GM12891 (cell line): ENCODE results near the gene PTPRG.

ENCODE experiments used
- DNase-seq: peaks from one replicate; pipeline ENCODE4 v3.0.0; 2011; ENCODE audit warnings: low spot score; ENCODE audit not compliant: insufficient read length
- FAIRE-seq: peaks from 2 replicates; lab custom pipeline; 2011; peaks lifted over from hg19 to GRCh38; lab: Jason Lieb, UNC
- PAX5 ChIP-seq: IDR thresholded peaks from 2 replicates; pipeline ENCODE4 v1.6.1; 2011; ENCODE audit warnings: low read length, moderate library complexity, mild to moderate bottlenecking; ENCODE audit not compliant: insufficient read depth, severe bottlenecking
- POLR2A ChIP-seq: IDR thresholded peaks from 2 replicates; pipeline ENCODE4 v1.6.1; 2011; ENCODE audit warnings: low read depth, low read length, control low read depth
- POLR2AphosphoS5 ChIP-seq: IDR thresholded peaks from 2 replicates; pipeline ENCODE4 v1.6.1; 2011; ENCODE audit warnings: low read depth, low read length, control low read depth
- POU2F2 ChIP-seq: IDR thresholded peaks from 2 replicates; pipeline ENCODE4 v1.6.1; 2011; ENCODE audit warnings: low read depth, mild to moderate bottlenecking, control low read depth, low read length, moderate library complexity
- SPI1 ChIP-seq: IDR thresholded peaks from 2 replicates; pipeline ENCODE4 v1.6.1; 2011; ENCODE audit warnings: low read depth, low read length, control low read depth
- TAF1 ChIP-seq: IDR thresholded peaks from 2 replicates; pipeline ENCODE4 v1.6.1; 2011; ENCODE audit warnings: low read depth, low read length, control low read depth

PTPRG gene

DNA sequence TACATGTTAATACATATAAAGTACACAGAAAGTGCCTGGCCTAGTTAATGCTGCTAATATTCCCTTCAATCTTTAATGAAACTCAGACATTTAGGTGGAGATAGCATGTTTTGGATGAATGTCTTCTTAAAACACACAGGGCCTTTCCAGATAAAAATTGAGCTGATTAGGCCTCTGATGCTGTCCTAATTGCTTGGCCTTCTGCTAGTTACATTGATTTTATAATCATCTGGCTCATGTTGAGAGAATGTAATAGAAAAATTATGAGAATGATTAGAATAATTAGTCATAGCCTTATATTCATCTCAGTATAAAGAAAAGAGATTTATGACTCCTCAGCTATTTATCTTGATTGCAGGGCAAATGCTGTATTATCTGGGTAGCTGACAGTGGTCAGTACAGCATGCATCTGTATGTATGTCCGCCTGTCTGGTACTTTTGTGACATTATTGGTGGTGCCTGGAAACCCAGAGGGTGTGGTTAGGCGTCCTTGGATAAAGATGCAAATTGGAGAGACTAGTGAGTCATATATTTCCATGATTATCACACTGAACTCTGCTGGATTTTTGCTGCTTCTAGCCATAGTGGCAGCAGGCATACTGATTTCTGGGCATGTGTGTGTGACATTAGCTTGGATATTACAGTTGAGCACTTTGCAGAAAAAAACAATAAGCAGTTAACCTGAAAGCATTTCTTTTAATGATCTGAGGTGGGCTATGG lies 691.2 kb downstream of the PTPRG start:
- DNase-seq (no peak), FAIRE-seq (no peak)
- TF ChIP-seq POLR2A: no peak
- no peak for TF ChIP-seq SPI1
- TF ChIP-seq POU2F2: no peak
- TF ChIP-seq POLR2AphosphoS5: no peak
- no peak for TF ChIP-seq PAX5
- no peak for TF ChIP-seq TAF1

DNA sequence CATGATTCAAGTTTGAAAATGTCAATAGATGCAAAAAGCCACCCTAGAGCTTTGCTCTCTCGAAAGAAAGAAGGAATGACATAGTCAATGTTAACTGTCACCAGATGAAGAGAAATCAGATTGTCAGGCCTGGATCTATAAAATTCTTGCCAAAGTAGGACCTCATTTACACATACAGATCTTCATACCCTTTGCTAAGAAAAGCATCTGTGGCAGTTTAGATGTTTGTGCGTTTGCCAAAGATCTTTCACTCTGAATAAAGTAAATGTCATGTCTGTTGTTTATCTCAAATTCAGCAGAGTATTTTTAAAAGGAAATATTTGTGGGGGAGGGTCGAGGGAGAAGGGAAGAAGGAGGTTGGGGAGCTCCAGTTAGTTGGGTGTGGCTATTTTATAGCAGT lies 692.6 kb downstream of the PTPRG start:
- TF ChIP-seq SPI1 (no peak), POU2F2 (no peak), POLR2AphosphoS5 (no peak), POLR2A (no peak), TAF1 (no peak), PAX5 (no peak)
- no peak for FAIRE-seq
- no peak for DNase-seq

DNA sequence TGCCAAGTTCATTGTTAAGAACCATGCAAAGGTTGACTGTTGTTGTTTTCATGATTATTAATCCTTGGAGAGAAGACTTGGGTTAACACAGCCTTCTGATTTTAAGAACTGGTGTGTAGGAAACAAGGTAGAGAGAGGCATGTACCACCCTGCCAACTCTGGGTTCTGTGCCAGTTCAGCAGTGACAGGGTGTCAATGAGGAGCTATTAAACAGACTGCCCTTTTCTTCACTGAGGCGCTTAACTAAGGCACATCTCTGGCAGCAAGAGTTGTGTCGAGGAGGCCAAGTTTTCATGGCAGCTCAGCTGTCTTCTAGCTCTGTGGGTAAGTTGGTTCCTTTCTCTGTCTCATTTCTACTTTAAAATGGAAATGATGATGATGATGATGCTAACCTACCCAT lies 694.4 kb downstream of the PTPRG start:
- no peak for DNase-seq
- no peak for FAIRE-seq
- TF ChIP-seq TAF1 (no peak), POLR2AphosphoS5 (no peak)

GRCh38 chr3:62259924-62260323 lies 698.6 kb downstream of the PTPRG start:
- DNase-seq: no peak
- no peak for TF ChIP-seq POU2F2
- TF ChIP-seq PAX5: no peak
- TF ChIP-seq POLR2AphosphoS5: no peak
- FAIRE-seq: no peak

DNA sequence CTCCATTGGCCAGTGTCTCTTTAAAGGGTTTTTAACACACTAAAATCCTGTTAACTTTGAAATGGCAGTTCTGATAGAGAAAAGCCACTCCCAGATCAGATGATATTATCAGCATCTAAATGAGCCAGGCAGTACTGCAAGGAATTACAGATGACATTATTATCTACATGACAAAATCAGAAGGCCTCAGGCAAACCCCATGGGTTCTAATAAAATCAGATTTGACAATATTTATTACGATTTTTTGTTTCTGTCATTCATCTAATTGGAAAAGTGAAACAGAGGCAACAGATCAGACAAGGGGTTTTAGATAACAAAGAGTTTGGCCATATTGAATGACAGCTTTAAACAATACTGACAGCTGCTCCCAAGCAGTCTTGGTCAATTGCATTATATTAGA lies 699.3 kb downstream of the PTPRG start:
- FAIRE-seq (no peak), DNase-seq (no peak)
- TF ChIP-seq POU2F2 (no peak), PAX5 (no peak), POLR2A (no peak), POLR2AphosphoS5 (no peak), SPI1 (no peak), TAF1 (no peak)

DNA sequence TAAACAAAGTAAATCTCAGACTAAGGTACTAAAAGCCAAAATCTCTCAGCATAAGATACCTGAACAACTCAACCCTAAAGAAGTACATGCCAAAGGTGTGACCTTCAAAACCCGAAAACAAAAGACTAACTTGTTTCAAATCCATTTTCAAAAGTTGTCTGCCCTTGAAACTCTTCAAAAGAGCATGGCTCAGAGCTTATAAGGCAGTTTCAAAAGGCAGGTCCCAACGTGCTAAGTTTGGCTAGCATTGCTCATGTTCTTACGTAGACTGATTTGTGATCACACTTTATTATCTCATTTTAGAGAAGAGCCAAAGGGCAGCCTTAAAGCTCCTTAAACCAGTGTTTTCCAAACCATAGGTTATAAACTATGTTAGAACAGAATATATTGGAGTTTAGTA lies 699.8 kb downstream of the PTPRG start:
- DNase-seq: no peak
- no peak for FAIRE-seq
- TF ChIP-seq POLR2A (no peak), SPI1 (no peak), TAF1 (no peak), PAX5 (no peak), POU2F2 (no peak), POLR2AphosphoS5 (no peak)

DNA sequence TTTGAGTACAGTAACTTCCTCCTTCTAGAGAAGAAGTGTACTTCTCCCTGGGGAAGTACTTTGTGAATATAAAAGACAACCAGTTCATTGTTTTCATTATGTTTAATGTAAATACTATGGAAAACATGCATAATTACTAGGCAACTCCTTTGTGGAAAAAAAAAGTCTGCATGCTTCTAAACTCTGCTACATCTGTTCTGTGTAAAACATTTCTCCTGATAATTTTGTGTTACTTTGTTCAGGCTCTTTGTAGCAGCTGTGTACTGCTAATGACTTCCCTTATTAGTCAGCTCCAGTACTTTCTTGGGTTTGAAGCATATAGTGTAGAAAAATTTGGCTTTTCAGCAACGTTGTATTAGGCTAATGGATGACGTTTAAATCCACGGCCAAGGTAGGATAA lies 700.4 kb downstream of the PTPRG start:
- no peak for FAIRE-seq
- no peak for DNase-seq
- TF ChIP-seq POLR2AphosphoS5: no peak
- TF ChIP-seq POU2F2: no peak
- no peak for TF ChIP-seq SPI1
- TF ChIP-seq POLR2A: no peak
- no peak for TF ChIP-seq PAX5
- TF ChIP-seq TAF1: no peak

- no peak for DNase-seq
- no peak for FAIRE-seq
- no peak for TF ChIP-seq POU2F2
- no peak for TF ChIP-seq TAF1
- no peak for TF ChIP-seq SPI1
- TF ChIP-seq POLR2AphosphoS5: no peak
- TF ChIP-seq POLR2A: no peak
- TF ChIP-seq PAX5: no peak
Measured at GRCh38 chr3:62265528-62265927, 704.2 kb downstream of the PTPRG start.

DNA sequence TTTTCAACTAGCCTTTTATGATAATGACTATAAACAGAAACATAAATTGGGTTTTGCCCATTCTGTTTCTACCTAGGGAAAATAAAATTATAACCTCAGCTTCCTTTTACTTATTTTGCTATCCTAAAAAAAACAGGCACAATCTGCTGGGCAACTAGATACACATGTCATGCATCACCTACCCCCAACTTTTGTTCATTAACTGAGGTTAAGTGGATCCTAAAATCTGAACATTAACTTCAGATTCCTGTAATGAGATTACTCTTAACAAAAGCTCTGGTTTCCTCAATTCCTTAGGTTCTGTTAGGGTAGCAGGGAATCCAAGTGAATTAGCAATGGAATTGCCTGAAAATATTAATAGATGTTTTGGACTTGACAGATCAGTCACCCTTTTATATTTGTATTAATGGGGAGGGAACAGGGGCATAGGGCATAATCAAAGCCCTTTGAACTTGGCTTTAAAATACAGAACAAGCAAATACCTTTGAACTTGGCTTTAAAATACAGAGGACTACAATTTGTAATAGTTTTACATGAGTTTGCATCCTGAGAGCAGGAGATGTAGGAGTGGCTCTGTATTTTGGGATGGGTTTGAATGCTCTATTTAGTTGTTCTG lies 705.4 kb downstream of the PTPRG start:
- no peak for TF ChIP-seq POU2F2
- no peak for TF ChIP-seq POLR2A
- TF ChIP-seq SPI1: no peak
- TF ChIP-seq TAF1: no peak
- TF ChIP-seq POLR2AphosphoS5: no peak
- no peak for TF ChIP-seq PAX5
- FAIRE-seq (no peak), DNase-seq (no peak)

DNA sequence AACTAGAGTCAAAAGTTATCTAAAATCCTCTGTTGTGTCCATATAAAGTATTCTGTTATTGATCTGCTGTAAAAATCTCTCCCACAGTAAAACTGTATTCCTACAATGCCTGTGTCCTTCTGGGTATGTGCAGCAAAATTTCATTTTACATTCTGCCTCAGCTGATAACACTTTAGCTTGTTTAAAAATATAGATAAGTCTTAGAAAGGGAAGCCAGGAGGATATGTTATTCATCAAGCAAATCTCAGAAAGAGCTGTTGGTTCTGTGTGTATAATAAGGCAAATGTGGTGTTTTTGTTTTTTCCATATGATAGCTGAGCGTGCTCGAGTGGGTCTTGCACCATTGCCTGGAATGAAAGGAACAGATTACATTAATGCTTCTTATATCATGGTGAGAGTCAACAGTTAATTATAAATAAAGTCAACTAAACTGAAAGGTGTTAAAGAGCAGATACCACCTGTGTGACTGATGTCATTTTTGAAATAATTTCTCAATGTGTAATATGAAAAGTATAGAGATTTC lies 715.3 kb downstream of the PTPRG start:
- FAIRE-seq: no peak
- TF ChIP-seq PAX5: no peak
- no peak for TF ChIP-seq SPI1
- no peak for TF ChIP-seq POLR2AphosphoS5
- TF ChIP-seq POLR2A: no peak
- TF ChIP-seq TAF1: no peak
- no peak for TF ChIP-seq POU2F2
- no peak for DNase-seq
